ENCODE measurements around the gene TP53RK. TPM values are rescaled to one million over a fixed set of nuclear protein-coding genes. Genes with fewer than 3 reads are reported as not detected.

TP53RK gene
- total RNA-seq, 1 donor from 2014 or later, result 17.3 TPM

DNA sequence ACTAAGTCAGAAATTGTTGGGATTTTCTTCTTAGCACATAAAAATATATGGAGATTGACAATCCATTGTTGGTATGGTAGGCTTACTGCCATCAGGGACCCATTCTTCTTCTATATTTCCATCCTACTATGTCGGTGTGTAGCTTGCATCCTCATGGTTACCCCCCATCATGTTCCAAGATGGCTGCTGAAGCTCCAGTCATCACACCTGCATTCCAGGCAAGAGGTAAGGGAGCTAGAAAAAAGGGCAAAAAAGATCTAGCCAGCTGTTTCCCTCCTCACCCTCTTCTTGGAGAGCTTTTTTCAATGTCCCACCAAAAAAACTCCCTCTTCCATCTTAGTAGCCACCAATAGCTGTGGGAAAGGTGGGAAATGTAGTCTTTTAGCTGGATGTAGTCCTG lies 33.8 kb upstream of the TP53RK start:
- Mint-ChIP-seq H3K27me3 (ENCODE audit: low read depth) (no peaks in the 10 kb centered on the region), H3K36me3 (peaks cover 34% of the 10 kb centered on the region), H3K4me1 (no peaks in the 10 kb centered on the region), H3K9me3 (peaks cover 16% of the 10 kb centered on the region), H3K27ac (no peak overlapping the region), H3K4me3 (no peak overlapping the region)
- TF ChIP-seq, protein P1, sequence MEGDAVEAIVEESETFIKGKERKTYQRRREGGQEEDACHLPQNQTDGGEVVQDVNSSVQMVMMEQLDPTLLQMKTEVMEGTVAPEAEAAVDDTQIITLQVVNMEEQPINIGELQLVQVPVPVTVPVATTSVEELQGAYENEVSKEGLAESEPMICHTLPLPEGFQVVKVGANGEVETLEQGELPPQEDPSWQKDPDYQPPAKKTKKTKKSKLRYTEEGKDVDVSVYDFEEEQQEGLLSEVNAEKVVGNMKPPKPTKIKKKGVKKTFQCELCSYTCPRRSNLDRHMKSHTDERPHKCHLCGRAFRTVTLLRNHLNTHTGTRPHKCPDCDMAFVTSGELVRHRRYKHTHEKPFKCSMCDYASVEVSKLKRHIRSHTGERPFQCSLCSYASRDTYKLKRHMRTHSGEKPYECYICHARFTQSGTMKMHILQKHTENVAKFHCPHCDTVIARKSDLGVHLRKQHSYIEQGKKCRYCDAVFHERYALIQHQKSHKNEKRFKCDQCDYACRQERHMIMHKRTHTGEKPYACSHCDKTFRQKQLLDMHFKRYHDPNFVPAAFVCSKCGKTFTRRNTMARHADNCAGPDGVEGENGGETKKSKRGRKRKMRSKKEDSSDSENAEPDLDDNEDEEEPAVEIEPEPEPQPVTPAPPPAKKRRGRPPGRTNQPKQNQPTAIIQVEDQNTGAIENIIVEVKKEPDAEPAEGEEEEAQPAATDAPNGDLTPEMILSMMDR (IDR thresholded peaks at IDR 0.05; ENCODE audit: unreplicated experiment), result no peak
- DNase-seq (ENCODE audit: low spot score in 2 of 2, unreplicated experiment in 2 of 2), result no peak

DNA sequence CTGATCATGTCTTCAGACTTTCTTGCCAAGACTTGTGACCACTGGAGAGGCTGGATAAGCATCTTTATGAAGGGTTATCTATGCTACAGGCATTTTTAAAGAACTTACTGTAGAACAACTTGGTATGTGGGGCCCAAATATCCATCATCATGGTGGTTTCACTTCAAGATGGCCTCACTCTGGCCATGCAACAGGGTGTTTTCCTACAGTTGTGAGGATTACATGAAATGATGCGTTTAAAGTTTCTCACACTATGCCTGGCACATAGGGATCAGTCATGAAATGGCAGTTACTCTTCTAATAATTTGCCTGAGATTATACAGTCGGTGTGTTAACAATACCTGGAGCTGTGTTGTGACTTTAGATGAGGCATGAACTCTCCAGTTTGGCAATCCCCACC lies 33.2 kb upstream of the TP53RK start:
- Mint-ChIP-seq H3K27ac (no peak overlapping the region), H3K9me3 (peaks cover 16% of the 10 kb centered on the region), H3K4me1 (no peaks in the 10 kb centered on the region), H3K4me3 (no peak overlapping the region), H3K36me3 (peaks cover 34% of the 10 kb centered on the region), H3K27me3 (ENCODE audit: low read depth) (no peaks in the 10 kb centered on the region)
- TF ChIP-seq, protein P1 (IDR thresholded peaks at IDR 0.05; ENCODE audit: unreplicated experiment), result no peak
- no peak for DNase-seq (ENCODE audit: low spot score in 2 of 2, unreplicated experiment in 2 of 2)

DNA sequence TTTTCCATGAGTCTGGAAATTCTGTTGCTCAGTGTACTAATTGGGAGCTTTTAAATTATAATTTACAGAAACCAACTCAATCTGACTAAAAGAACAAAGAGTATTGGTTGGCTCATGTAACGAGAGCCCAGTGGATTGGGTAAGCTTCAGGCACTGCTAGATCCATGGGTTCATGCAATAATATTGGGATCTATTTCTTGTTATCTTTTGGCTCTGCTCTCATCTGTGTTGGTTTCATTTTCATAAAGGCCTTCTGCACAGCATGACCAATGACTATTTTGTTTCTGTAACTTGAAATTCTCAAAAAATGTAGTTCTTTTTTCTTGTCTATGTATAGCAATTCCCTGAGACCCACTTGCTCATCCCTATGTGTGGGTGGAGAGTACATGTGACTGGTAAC lies 32.2 kb upstream of the TP53RK start:
- H3K9me3 Mint-ChIP-seq, result peaks cover 16% of the 10 kb centered on the region
- H3K27me3 Mint-ChIP-seq (ENCODE audit: low read depth), result no peaks in the 10 kb centered on the region
- TF ChIP-seq, protein P1 (IDR thresholded peaks at IDR 0.05; ENCODE audit: unreplicated experiment), result no peak
- H3K27ac Mint-ChIP-seq, result no peak overlapping the region
- H3K4me3 Mint-ChIP-seq, result no peak overlapping the region
- H3K36me3 Mint-ChIP-seq, result peaks cover 29% of the 10 kb centered on the region
- no peak for DNase-seq (ENCODE audit: low spot score in 2 of 2, unreplicated experiment in 2 of 2)
- no peaks in the 10 kb centered on the region for H3K4me1 Mint-ChIP-seq

DNA sequence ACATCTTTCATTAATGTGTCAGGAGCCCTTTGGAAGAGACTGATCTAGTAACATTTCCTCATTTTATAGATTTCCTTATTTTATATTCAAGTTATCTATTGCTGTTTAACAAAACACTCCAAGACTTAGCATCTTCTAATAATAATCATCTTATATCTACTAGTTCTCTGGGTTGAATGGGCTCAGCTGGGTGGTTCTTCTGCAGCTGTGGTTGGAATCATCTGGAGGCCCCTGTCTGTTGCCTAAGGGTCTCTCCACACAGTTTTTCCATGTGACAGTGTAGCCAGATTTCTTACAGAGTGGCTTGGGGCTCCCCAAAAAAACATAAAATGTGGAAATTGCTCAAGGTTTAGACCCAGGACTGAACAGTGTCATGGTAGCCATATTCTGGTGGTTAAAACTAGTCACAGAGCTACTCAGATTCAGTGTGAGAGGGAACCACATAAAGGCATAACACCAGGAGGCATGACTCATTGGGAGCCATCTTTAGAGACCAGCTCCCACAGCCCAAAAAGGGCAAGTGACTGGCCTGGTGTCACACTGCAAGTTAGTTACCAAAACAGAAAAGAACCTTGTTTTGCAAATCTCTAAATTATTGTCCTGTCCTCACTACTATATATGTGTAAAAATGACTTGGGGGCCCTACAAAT lies 31.7 kb upstream of the TP53RK start:
- no peaks in the 10 kb centered on the region for H3K4me1 Mint-ChIP-seq
- peaks cover 26% of the 10 kb centered on the region for H3K36me3 Mint-ChIP-seq
- no peak overlapping the region for H3K4me3 Mint-ChIP-seq
- DNase-seq (ENCODE audit: low spot score in 2 of 2, unreplicated experiment in 2 of 2), result no peak
- no peak overlapping the region for H3K27ac Mint-ChIP-seq
- TF ChIP-seq, protein P1 (IDR thresholded peaks at IDR 0.05; ENCODE audit: unreplicated experiment), result no peak
- peaks cover 16% of the 10 kb centered on the region for H3K9me3 Mint-ChIP-seq
- no peaks in the 10 kb centered on the region for H3K27me3 Mint-ChIP-seq (ENCODE audit: low read depth)

DNA sequence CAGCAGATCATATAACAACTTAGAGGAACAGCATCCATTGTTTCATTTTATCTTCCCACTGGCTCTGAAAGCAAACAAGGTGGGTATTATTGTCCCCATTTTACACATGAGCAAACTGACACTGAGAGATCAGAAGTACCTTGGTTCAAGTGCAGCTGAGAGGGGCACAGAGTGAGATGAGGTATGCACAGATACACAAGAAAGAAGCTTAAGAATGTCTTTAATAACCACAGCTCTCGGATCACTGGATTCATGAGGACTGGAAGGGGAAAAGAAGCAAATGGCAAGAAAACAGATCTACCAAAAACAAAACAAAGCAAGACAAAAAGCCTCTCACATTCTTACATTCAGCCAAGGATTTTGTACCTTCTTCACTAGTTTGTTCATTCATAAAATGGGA lies 30.8 kb upstream of the TP53RK start:
- H3K27ac Mint-ChIP-seq, result no peak overlapping the region
- H3K9me3 Mint-ChIP-seq, result peaks cover 16% of the 10 kb centered on the region
- no peak for DNase-seq (ENCODE audit: low spot score in 2 of 2, unreplicated experiment in 2 of 2)
- no peak overlapping the region for H3K4me3 Mint-ChIP-seq
- H3K27me3 Mint-ChIP-seq (ENCODE audit: low read depth), result no peaks in the 10 kb centered on the region
- TF ChIP-seq, protein P1 (IDR thresholded peaks at IDR 0.05; ENCODE audit: unreplicated experiment), result no peak
- H3K4me1 Mint-ChIP-seq, result peaks cover 6% of the 10 kb centered on the region
- H3K36me3 Mint-ChIP-seq, result peaks cover 21% of the 10 kb centered on the region

Data from mesothelial cell of epicardium (in vitro differentiated cells).